Activated CD8-positive, alpha-beta memory T cell treated with anti-CD3 and anti-CD28 coated beads for 4 hours (primary cell): ENCODE results near the gene SNX25.
A peak's percentile ranks its signal among the peaks of the same experiment; 100 is the strongest.
"Not testable (repeated sequence)": the region's sequence is repeated elsewhere in the genome, so short reads cannot be mapped to it uniquely, and the experiment has no call there.

Experiments
- DNase-seq, 2 donors: peaks; one replicate each; pipeline ENCODE4 v3.0.0-alpha.2; 2020; ENCODE audit warnings: low read depth in 2 of 2

Gene SNX25

GRCh38 chr4:185204238-185204910, 5.0 kb upstream of the SNX25 start:
- DNase-seq, result no peak

- not testable (repeated sequence) for DNase-seq
Measured at GRCh38 chr4:185205073-185205472, 4.3 kb upstream of the SNX25 start.

DNA sequence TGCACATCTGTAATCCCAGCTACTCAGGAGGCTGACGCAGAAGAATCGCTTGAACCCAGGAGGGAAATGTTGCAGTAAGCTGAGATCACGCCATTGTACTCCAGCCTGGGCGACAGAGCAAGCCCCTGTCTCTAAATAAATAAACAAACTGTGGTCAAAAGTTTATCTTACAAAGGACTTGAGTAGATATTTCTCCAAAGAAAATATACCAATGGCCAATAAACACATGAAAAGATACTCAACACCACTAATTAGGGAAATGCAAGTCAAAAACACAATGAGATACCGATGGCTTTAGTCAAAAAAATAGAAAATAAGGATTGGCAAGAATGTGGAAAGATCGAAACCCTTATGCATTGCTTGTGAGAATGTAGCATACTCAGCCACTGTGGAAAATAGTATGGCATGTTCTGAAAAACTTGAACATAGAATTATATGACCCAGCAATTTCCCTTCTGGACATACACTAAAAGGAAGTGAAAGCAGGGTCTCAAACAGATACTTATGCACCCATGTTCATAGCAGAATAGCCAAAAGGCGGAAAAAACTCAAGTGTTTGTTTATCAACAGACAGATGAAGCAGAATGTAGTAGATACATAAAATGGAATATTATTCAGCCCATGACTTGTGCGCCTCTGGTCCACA, 3.6 kb upstream of the SNX25 start:
- no peak for DNase-seq

DNA sequence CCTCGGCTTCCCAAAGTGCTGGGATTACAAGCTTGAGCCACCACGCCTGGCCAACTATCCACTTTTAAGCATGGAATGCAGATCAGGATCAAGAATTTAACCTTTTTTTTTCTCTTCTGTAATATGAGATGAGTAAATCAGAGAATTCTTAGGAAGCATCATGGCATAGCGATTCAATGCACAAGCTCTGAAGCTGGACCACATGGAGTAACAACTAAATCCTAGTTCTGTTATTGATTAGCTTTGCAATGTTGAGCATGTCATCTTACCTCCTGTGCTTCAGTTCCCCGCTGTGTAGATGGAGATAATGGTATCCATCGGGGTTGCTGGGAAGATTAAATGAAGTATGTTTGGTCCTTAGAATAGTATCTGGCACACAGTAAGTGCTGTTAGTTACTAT, 1.9 kb upstream of the SNX25 start:
- no peak for DNase-seq

DNA sequence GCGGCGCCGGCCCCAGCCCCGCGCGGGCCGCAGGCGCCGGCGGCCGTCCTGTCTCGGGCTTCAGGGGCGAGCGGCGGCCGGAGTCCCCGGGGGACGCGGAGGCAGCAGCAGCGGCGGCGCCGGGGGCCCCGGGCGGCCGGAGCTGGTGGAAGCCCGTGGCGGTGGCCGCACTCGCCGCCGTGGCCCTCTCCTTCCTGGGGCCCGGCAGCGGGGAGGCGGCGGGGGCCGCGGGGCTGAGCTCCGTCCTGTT, 379 bp downstream of the SNX25 start:
- DNase-seq, result not testable (repeated sequence)

- peak in 1 of 2 donors; percentile 19 for DNase-seq
Measured at GRCh38 chr4:185210102-185210981, 944 bp downstream of the SNX25 start.

- no peak for DNase-seq
Measured at GRCh38 chr4:185211035-185211434, 1.6 kb downstream of the SNX25 start.

- DNase-seq, result no peak
Measured at GRCh38 chr4:185211641-185212040, 2.2 kb downstream of the SNX25 start.

- DNase-seq, result no peak
Measured at GRCh38 chr4:185212581-185212980, 3.2 kb downstream of the SNX25 start.

DNA sequence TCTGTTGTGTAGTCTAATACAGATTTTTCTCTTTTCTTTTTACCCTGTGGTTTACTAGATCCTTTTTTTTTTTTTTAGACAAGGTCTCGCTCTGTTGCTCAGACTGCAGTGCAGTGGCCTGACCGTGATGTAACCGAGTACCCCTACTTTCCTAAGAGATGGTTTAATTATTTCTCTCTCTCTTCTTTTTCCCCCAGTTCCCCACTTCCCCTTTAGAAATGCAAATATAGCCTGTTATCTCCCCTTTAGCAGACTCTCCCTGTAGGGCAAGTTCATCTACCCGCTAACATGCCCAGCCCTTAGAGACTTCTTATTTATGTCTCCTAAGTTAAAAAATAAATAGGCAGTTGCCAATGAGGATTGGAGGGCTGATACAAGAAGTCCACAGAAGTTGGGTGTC, 4.5 kb downstream of the SNX25 start:
- no peak for DNase-seq

- no peak for DNase-seq
Measured at GRCh38 chr4:185215261-185215660, 5.9 kb downstream of the SNX25 start.

DNA sequence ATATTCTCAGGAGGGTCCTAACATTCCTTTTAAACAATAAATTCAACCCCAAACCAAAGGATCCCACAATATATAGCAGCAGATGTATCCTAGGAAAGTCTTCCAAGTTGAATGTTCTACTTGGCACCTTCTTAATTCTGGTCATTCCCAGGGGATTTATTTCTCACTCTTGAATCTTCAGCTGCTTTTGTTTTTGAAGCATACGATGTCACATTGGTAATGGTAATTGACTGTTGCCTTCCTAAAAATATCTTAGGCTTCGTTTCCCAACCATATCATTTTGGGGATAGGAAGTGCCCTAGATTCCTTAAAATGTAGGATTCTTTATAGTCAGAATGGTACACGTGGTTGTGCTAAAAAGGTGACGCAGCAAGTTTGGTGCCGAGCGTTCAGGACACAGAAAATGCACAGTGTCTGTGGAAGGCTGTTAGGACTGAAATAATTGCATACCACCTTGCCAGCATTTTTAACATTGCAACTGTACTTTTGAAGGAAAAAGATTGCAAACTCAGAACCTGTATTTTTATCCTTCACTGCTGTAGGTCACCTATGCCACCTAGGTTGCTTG, 8.1 kb downstream of the SNX25 start:
- no peak for DNase-seq

- no peak for DNase-seq
Measured at GRCh38 chr4:185218312-185218711, 8.9 kb downstream of the SNX25 start.

DNA sequence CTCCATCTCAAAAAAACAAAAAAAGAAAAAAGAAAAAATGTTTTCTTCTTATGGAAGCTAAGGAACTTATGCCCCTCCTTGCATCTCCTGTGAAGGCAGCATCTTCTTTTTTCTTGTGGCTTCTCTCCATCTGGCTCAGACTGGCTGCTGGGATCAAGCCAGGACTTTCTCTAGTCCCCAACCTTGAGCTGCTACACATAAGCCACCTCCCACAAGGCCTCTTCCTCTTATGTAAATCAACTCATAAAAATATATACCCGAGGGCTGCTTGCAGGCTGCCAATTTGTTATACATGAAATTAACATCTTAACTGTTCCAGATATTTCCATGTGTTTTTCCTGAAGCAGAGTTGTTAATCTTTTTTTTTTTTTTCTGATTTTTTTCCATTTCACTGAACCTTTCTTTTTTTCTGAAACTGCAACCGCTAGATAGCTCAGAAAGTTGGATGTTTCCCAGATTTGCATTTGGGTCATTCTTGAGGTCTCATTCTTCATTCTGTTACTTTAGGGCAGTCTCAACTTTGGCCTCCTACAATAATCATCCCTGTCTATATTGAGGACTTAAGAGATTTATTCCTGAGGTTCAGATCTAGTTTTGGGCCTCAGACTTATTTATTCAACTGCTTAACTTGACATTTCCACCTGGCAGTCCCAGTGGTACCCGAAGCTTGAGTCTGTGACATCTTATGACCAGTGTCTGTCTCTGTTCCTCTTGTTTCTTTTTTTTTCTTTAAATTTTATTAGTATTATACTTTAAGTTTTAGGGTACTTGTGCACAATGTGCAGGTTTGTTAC, 10.3 kb downstream of the SNX25 start:
- no peak for DNase-seq

DNA sequence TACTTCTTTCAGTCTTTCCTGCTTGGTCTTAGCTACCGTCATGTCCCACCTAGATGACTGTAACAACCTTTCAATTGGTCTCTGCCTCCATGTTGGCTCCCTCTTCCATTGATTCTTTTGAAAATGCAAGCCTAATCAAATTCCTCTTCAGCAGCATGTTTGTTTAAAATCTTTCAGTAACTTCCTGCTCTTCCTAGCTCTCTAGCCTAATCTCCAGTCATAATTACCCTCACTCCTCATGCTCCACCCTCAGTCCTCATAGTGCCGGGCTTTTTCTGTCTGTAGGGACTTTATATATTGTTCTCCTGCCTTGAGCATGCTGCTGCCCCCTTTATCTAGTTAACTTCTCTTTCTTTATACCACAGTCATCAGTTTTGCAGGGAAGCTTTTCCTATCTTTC, 12.1 kb downstream of the SNX25 start:
- no peak for DNase-seq

GRCh38 chr4:185221912-185222311, 12.5 kb downstream of the SNX25 start:
- DNase-seq, result no peak

DNA sequence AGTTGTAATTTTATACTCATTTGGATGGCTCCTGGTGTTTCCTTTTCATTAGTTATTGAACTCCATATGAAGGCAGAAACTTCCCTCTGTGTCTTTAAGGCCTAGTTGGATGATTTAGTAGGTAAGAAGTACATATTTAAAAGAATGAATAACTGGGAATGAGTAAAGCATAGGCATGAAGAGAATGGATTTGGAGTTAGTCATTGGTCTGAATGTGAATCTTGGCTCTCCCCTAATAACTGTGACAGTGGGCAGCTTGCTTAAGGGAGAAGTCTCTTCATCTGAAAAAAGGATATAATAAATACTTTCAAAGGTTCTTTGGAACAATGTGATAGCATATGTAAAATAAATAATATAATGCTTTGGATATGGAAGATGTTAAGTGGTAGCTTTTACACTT, 13.2 kb downstream of the SNX25 start:
- DNase-seq, result no peak

GRCh38 chr4:185224597-185224996, 15.2 kb downstream of the SNX25 start:
- no peak for DNase-seq

- no peak for DNase-seq
Measured at GRCh38 chr4:185225940-185226339, 16.5 kb downstream of the SNX25 start.

GRCh38 chr4:185227131-185227551, 17.7 kb downstream of the SNX25 start:
- DNase-seq, result no peak

DNA sequence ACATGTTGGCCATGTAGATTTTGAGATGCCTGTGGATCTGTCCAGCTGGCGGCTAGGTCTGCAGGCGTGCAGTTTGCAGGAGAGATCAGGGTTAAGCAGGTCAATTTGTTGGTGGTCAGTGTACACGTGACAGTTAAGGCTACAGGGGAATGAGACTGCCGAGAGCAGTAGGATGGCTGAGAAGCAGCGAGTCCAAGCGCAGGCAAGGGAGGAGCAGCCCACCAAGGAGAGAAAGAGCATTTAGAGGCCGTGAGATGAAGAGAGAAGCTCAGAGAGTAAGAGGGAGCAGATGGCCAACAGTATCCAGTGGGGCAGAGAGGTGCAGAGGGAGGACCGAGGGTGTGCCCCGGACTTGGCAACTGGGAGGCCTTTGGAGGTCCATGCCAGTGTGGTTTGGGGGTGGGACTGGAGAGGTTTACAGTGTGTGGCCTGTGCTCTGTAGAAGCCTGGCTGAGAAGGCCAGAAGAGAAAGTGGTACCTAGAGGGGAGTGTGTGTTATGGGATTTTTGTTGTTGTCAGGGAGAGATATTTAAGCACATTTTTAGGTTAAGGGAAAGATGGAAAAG, 18.4 kb downstream of the SNX25 start:
- no peak for DNase-seq
